Nephron (organoid): ENCODE data around the gene ITGA1.

ENCODE experiments used
- H3K27ac Mint-ChIP-seq, 3 experiments: 2 replicates each; pipeline ENCODE4 v1.8.0; 2020; ENCODE audit warnings: mixed read lengths in 3 of 3, mild to moderate bottlenecking in 2 of 3, moderate library complexity in 1 of 3
- H3K27me3 Mint-ChIP-seq: 2 replicates; pipeline ENCODE4 v1.8.0; 2021; ENCODE audit warnings: low read depth, mild to moderate bottlenecking, moderate library complexity, mixed read lengths
- H3K36me3 Mint-ChIP-seq: 2 replicates; pipeline ENCODE4 v1.8.0; 2020; ENCODE audit warnings: low read depth, mixed read lengths
- H3K4me1 Mint-ChIP-seq: 2 replicates; pipeline ENCODE4 v1.8.0; 2020; ENCODE audit warnings: mixed read lengths
- H3K4me3 Mint-ChIP-seq, 3 experiments: 2 replicates each; pipeline ENCODE4 v1.8.0; 2020; ENCODE audit warnings: mild to moderate bottlenecking in 3 of 3, mixed read lengths in 3 of 3, moderate library complexity in 2 of 3
- H3K9me3 Mint-ChIP-seq: 2 replicates; pipeline ENCODE4 v1.8.0; 2020; ENCODE audit warnings: mixed read lengths
- TF ChIP-seq, protein P1 (sequence below), 3 experiments: fragments of 200-600 bp; sonication (generic); IDR thresholded peaks; one replicate each; pipeline ENCODE4 v1.5.0; 2021; ENCODE audit warnings: antibody characterized with exemption in 3 of 3; ENCODE audit not compliant: unreplicated experiment in 3 of 3

The ITGA1 gene

DNA sequence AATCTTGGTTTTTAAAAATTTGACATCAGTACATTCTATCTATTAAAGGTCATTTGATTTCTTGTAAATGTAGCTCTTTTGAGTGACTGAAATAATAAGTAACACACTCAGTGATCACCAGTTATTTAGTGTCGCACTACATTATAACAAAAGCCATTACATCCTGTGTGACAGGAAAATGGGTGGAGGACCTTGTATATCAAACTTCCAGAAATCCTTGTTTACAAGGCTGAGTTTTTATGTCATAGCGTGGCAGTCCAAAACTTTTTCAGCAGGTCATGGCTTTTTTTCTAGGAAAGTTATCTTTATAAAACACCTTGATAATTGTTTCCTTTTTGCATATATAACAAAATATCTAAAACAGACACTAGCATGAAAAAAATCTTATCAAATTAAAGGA is 14.4 kb upstream of the ITGA1 start:
- Mint-ChIP-seq H3K36me3 (no peaks in the 10 kb centered on the region), H3K4me1 (peaks cover 12% of the 10 kb centered on the region), H3K27ac (no peak overlapping the region), H3K27me3 (peaks cover 4% of the 10 kb centered on the region), H3K4me3 (no peak overlapping the region), H3K9me3 (no peaks in the 10 kb centered on the region)
- TF ChIP-seq, protein P1, sequence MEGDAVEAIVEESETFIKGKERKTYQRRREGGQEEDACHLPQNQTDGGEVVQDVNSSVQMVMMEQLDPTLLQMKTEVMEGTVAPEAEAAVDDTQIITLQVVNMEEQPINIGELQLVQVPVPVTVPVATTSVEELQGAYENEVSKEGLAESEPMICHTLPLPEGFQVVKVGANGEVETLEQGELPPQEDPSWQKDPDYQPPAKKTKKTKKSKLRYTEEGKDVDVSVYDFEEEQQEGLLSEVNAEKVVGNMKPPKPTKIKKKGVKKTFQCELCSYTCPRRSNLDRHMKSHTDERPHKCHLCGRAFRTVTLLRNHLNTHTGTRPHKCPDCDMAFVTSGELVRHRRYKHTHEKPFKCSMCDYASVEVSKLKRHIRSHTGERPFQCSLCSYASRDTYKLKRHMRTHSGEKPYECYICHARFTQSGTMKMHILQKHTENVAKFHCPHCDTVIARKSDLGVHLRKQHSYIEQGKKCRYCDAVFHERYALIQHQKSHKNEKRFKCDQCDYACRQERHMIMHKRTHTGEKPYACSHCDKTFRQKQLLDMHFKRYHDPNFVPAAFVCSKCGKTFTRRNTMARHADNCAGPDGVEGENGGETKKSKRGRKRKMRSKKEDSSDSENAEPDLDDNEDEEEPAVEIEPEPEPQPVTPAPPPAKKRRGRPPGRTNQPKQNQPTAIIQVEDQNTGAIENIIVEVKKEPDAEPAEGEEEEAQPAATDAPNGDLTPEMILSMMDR (IDR thresholded peaks at IDR 0.05; ENCODE audit: unreplicated experiment in 3 of 3) = no peak

- Mint-ChIP-seq H3K4me3 (no peak overlapping the region), H3K27ac (no peak overlapping the region), H3K27me3 (peaks cover 4% of the 10 kb centered on the region), H3K9me3 (no peaks in the 10 kb centered on the region), H3K36me3 (no peaks in the 10 kb centered on the region), H3K4me1 (peaks cover 11% of the 10 kb centered on the region)
- TF ChIP-seq, protein P1 (IDR thresholded peaks at IDR 0.05; ENCODE audit: unreplicated experiment in 3 of 3) = no peak
These were observed 13.7 kb upstream of the ITGA1 start for GRCh38 chr5:52774005-52774410.

- no peak overlapping the region for H3K4me3 Mint-ChIP-seq
- H3K27ac Mint-ChIP-seq = no peak overlapping the region
- peaks cover 6% of the 10 kb centered on the region for H3K4me1 Mint-ChIP-seq
- H3K27me3 Mint-ChIP-seq = peaks cover 9% of the 10 kb centered on the region
- no peaks in the 10 kb centered on the region for H3K36me3 Mint-ChIP-seq
- H3K9me3 Mint-ChIP-seq = no peaks in the 10 kb centered on the region
- TF ChIP-seq, protein P1 (IDR thresholded peaks at IDR 0.05; ENCODE audit: unreplicated experiment in 3 of 3) = no peak
These were observed 11.6 kb upstream of the ITGA1 start for GRCh38 chr5:52776116-52776515.

DNA sequence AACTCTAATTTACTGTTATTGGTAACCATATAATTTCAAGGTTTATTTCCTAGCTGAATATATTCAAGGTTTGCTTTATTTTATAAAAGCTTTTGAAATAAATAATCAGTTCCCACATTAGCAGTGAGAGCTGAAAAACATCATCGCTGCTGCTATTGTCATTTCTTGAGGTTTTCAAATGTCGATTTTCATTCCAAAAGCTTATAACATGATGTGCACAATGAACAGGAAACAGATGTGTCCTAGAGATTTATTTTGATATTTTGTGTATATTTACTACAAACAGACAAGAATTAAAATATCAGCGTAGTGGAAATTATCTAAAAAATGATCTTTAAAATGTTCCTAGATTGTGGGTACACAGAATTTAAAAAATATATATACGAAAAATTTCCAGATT is 10.5 kb upstream of the ITGA1 start:
- no peak overlapping the region for H3K27ac Mint-ChIP-seq
- no peaks in the 10 kb centered on the region for H3K9me3 Mint-ChIP-seq
- H3K27me3 Mint-ChIP-seq = peaks cover 10% of the 10 kb centered on the region
- H3K36me3 Mint-ChIP-seq = no peaks in the 10 kb centered on the region
- H3K4me3 Mint-ChIP-seq = no peak overlapping the region
- peaks cover 6% of the 10 kb centered on the region for H3K4me1 Mint-ChIP-seq
- TF ChIP-seq, protein P1 (IDR thresholded peaks at IDR 0.05; ENCODE audit: unreplicated experiment in 3 of 3) = no peak

DNA sequence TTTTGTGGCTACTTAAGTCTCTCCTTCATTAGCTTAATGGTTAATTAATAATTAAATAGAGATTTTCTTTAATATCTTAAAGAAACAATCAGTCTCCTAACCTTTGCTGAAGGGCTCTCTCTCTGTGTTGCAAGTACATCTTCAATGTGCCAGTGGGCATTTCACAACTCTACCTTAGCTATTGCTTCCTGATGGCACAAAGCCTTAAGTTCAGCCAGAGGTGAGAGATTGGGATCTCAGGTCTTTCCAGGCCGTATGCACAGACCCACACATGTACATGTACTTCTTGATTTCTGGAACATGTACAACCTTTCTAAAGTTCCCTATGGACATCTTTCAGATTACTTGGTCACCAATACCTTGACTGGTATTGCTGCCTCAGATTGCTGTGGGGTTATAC is 8.9 kb upstream of the ITGA1 start:
- no peaks in the 10 kb centered on the region for H3K36me3 Mint-ChIP-seq
- TF ChIP-seq, protein P1 (IDR thresholded peaks at IDR 0.05; ENCODE audit: unreplicated experiment in 3 of 3) = no peak

DNA sequence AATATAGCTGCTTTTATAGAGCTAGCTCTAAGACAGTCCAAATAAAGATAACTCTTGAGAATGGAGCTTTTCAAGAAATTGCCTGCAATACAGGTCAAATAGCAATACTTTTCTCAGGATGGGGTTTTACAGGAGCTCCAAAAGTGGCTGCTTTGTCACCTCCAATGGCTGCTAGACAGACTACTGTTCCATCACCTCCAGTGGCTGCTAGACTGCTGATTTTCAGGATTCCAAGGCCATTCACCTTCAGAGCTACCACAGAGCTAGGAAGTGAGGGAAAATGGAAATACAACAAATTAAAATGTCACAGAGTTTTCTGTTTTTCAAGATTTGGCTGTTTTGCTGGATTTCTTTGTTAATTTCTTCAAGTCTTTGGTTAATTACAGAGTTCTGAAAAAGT is 8.5 kb upstream of the ITGA1 start:
- TF ChIP-seq, protein P1 (IDR thresholded peaks at IDR 0.05; ENCODE audit: unreplicated experiment in 3 of 3) = no peak
- peaks cover 8% of the 10 kb centered on the region for H3K27me3 Mint-ChIP-seq
- H3K4me1 Mint-ChIP-seq = peaks cover 2% of the 10 kb centered on the region
- H3K27ac Mint-ChIP-seq = no peak overlapping the region
- no peaks in the 10 kb centered on the region for H3K36me3 Mint-ChIP-seq
- H3K9me3 Mint-ChIP-seq = no peaks in the 10 kb centered on the region
- no peak overlapping the region for H3K4me3 Mint-ChIP-seq

More for the DNA sequence above, 8.9 kb upstream of the ITGA1 start:
- Mint-ChIP-seq H3K9me3 (no peaks in the 10 kb centered on the region), H3K4me1 (peaks cover 6% of the 10 kb centered on the region), H3K27ac (no peak overlapping the region), H3K4me3 (no peak overlapping the region), H3K27me3 (peaks cover 10% of the 10 kb centered on the region)
